Measurements from ENCODE around the gene TBC1D8. TPM values are rescaled to one million over a fixed set of nuclear protein-coding genes. Genes with fewer than 3 reads are reported as not detected.

Gene TBC1D8
- total RNA-seq, 2 experiments from 2014 or later: 0.29 to 0.70 TPM

DNA sequence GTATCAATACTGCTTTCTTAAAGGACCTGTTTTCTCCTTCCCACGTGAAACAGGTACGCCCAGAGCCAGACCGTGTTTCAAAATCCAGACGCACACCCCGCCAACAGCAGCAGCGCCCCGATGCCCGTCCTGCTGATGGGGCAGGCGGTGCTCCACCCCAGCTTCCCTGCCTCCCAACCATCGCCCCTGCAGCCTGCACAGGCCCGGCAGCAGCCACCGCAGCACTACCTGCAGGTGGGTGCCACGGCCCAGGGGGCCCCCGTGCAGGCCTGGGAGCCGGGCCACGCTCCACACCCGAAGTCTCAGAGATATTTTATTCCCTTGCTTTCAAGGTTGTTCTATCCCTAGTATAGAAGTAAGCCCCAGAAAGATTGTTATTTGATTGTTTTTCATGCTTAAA lies 157.9 kb downstream of the TBC1D8 start:
- no peak for DNase-seq
- Mint-ChIP-seq H3K9me3 (ENCODE audit: insufficient read depth) (no peaks in the 10 kb centered on the region), H3K27me3 (ENCODE audit: low read depth) (no peaks in the 10 kb centered on the region), H3K4me3 (no peak overlapping the region), H3K36me3 (ENCODE audit: low read depth) (no peaks in the 10 kb centered on the region), H3K27ac (no peak overlapping the region), H3K4me1 (ENCODE audit: low read depth) (no peaks in the 10 kb centered on the region)
- ChIA-PET CTCF (interaction anchor here (1.5 kb wide), 1 partner anchor 19 kb away, joined by 3 read pairs; no protein-coding TSS in a partner anchor), POLR2A (no interaction called here)
- no peak for ATAC-seq

DNA sequence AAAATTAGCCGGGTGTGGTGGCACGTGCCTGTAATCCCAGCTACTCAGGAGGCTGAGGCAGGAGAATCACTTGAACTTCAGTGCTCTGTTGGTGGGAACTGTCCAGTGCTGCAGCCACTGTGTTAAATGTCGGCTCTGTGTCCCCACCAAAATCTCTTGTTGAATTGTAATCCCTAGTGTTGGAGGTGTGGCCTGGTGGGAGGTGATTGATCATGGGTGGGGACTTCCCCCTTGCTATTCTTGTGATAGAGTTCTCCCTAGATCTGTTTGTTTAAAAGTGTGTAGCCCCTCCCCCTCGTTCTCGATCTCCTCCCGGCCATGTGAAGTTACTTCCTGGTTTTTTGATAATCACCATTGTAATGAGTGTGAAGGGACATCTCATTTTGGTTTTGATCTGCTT lies 158.9 kb downstream of the TBC1D8 start:
- Mint-ChIP-seq H3K9me3 (ENCODE audit: insufficient read depth) (no peaks in the 10 kb centered on the region), H3K36me3 (ENCODE audit: low read depth) (no peaks in the 10 kb centered on the region), H3K4me1 (ENCODE audit: low read depth) (no peaks in the 10 kb centered on the region), H3K27me3 (ENCODE audit: low read depth) (no peaks in the 10 kb centered on the region), H3K27ac (no peak overlapping the region), H3K4me3 (no peak overlapping the region)
- CTCF ChIA-PET: no interaction called here
- DNase-seq: no peak
- ATAC-seq: no peak
- POLR2A ChIA-PET: no interaction called here

- Mint-ChIP-seq H3K9me3 (ENCODE audit: insufficient read depth) (no peaks in the 10 kb centered on the region), H3K4me3 (no peak overlapping the region), H3K4me1 (ENCODE audit: low read depth) (no peaks in the 10 kb centered on the region), H3K27ac (no peak overlapping the region), H3K36me3 (ENCODE audit: low read depth) (no peaks in the 10 kb centered on the region), H3K27me3 (ENCODE audit: low read depth) (no peaks in the 10 kb centered on the region)
- DNase-seq: no peak
- CTCF ChIA-PET: no interaction called here
- POLR2A ChIA-PET: no interaction called here
- no peak for ATAC-seq
These were observed 159.8 kb downstream of the TBC1D8 start for GRCh38 chr2:100991404-100991773.

DNA sequence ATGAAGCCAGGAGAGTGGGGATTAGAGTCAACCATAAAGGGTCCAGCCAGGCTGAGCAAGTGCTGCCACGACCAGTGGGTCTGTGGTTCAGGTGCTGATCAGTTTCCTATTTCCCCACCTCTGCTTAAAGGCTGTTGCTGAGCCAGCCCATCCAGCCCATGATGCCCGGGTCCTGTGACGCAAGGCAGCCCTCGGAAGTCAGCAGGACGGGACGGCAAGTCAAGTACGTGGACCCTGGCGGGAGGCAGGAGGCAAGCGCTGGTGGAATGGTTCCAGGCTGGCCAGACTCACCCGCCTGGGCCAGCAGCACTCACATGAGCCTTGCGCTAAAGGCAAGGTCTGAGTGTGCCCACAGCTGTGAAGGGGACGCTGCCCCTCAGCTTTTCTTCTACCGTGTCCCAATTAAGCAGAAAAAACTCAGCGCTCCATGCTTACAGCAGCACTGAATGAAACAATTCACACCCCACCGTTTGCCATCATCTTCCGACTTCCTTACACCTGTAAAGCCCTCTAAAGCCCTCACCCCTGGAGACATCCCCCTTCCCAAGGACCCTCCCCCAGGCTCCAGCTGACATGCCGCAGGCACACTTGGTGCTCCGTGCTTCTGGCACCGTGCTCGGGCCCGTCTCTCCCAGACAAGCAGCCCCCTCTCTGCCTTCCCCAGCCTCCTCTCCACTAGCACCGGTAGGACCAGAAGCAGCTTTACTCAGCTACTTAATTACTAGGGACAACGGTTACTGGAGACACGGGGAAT lies 160.4 kb downstream of the TBC1D8 start:
- no peak overlapping the region for H3K4me3 Mint-ChIP-seq
- CTCF ChIA-PET: interaction anchor here (3.9 kb wide), 1 partner anchor 381 kb away, joined by 16 read pairs; no protein-coding TSS in a partner anchor
- no peaks in the 10 kb centered on the region for H3K4me1 Mint-ChIP-seq (ENCODE audit: low read depth)
- no peak overlapping the region for H3K27ac Mint-ChIP-seq
- H3K27me3 Mint-ChIP-seq (ENCODE audit: low read depth): no peaks in the 10 kb centered on the region
- ATAC-seq (no peak), DNase-seq (no peak)
- H3K36me3 Mint-ChIP-seq (ENCODE audit: low read depth): no peaks in the 10 kb centered on the region
- H3K9me3 Mint-ChIP-seq (ENCODE audit: insufficient read depth): no peaks in the 10 kb centered on the region
- POLR2A ChIA-PET: no interaction called here

GRCh38 chr2:100990166-100990565 lies 161.0 kb downstream of the TBC1D8 start:
- CTCF ChIA-PET: interaction anchor here (3.9 kb wide), 1 partner anchor 380 kb away, joined by 16 read pairs; no protein-coding TSS in a partner anchor
- POLR2A ChIA-PET: no interaction called here

DNA sequence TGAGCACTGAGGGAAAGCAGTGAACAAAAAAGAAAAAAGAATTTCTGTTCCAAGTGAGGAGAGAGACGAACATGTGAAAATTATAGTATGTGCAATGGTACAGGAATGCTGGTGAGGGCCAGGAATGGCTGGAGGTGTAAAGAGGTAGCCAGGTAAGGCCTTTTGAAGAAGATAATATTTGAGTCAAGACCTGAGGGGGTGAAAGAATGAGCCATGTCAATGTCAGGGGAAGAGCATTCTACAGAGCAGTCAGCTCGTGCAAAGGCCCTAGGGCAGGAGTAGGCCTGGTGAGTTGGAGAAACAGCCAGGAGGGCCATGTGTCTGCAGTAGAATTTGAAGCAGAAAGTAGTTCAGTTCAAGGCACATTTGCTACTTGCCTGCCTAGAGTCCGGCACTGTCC lies 161.5 kb downstream of the TBC1D8 start:
- Mint-ChIP-seq H3K36me3 (ENCODE audit: low read depth) (no peaks in the 10 kb centered on the region), H3K27ac (no peak overlapping the region), H3K4me1 (ENCODE audit: low read depth) (no peaks in the 10 kb centered on the region), H3K27me3 (ENCODE audit: low read depth) (peaks cover 2% of the 10 kb centered on the region), H3K4me3 (no peak overlapping the region), H3K9me3 (ENCODE audit: insufficient read depth) (no peaks in the 10 kb centered on the region)
- no peak for ATAC-seq
- ChIA-PET POLR2A (no interaction called here), CTCF (interaction anchor here (1.2 to 3.9 kb wide), 2 partner anchors 260 to 380 kb away, joined by 4 to 16 read pairs; no protein-coding TSS in a partner anchor)
- DNase-seq: no peak

More at GRCh38 chr2:100990166-100990565, 161.0 kb downstream of the TBC1D8 start:
- H3K36me3 Mint-ChIP-seq (ENCODE audit: low read depth): no peaks in the 10 kb centered on the region
- DNase-seq (no peak), ATAC-seq (no peak)
- H3K9me3 Mint-ChIP-seq (ENCODE audit: insufficient read depth): no peaks in the 10 kb centered on the region
- H3K4me3 Mint-ChIP-seq: no peak overlapping the region
- H3K27me3 Mint-ChIP-seq (ENCODE audit: low read depth): no peaks in the 10 kb centered on the region
- no peaks in the 10 kb centered on the region for H3K4me1 Mint-ChIP-seq (ENCODE audit: low read depth)
- no peak overlapping the region for H3K27ac Mint-ChIP-seq

DNA sequence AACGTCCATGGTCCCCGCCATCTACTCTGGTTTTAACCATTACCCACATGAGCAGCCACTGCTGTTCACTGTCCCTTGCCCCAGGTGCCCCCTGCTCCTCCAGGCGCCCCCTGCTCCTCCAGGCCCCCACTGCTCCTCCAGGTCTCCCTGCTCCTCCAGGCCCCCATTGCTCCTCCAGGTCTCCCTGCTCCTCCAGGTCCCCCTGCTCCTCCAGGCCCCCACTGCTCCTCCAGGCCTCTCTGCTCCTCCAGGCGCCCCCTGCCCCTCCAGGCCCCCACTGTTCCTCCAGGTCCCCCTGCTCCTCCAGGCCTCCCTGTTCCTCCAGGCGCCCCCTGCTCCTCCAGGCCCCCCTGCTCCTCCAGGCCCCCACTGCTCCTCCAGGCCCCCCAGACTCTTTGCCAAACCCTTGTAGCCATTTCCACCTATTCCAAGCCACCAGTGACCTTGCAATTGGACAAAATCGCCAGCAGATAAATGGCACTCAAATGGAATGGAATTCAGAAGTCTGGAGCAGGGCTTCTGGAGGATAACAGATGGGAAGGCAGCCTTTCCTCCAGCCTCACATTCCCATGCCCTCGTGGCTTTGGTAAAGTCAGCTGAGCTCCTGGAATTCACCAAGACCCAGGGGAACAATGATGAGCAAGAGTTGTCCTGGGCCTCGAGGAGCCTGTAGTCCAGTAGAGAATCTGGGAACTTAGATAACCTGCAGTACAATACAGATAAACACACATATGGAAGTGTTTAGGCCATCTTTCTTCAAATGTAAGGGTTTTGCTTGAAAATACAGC lies 162.4 kb downstream of the TBC1D8 start:
- Mint-ChIP-seq H3K27me3 (ENCODE audit: low read depth) (peaks cover 2% of the 10 kb centered on the region), H3K4me3 (no peak overlapping the region), H3K4me1 (ENCODE audit: low read depth) (no peaks in the 10 kb centered on the region), H3K9me3 (ENCODE audit: insufficient read depth) (no peaks in the 10 kb centered on the region), H3K36me3 (ENCODE audit: low read depth) (no peaks in the 10 kb centered on the region), H3K27ac (no peak overlapping the region)
- ChIA-PET CTCF (interaction anchor here (1.2 to 3.9 kb wide), 4 partner anchors 24 to 381 kb away, joined by 4 to 16 read pairs (median 6); no protein-coding TSS in a partner anchor), POLR2A (no interaction called here)
- no peak for DNase-seq
- ATAC-seq: no peak

- H3K27ac Mint-ChIP-seq: no peak overlapping the region
- DNase-seq: no peak
- no peaks in the 10 kb centered on the region for H3K9me3 Mint-ChIP-seq (ENCODE audit: insufficient read depth)
- H3K27me3 Mint-ChIP-seq (ENCODE audit: low read depth): peaks cover 2% of the 10 kb centered on the region
- ChIA-PET CTCF (interaction anchor here (0.8 to 3.9 kb wide), 7 partner anchors 11 to 382 kb away, joined by 3 to 16 read pairs (median 6); no protein-coding TSS in a partner anchor), POLR2A (interaction anchor here (0.6 kb wide), 1 partner anchor 17 kb away, joined by 3 read pairs; no protein-coding TSS in a partner anchor)
- no peaks in the 10 kb centered on the region for H3K4me1 Mint-ChIP-seq (ENCODE audit: low read depth)
- ATAC-seq: no peak
- H3K4me3 Mint-ChIP-seq: no peak overlapping the region
- H3K36me3 Mint-ChIP-seq (ENCODE audit: low read depth): no peaks in the 10 kb centered on the region
These were observed 163.2 kb downstream of the TBC1D8 start for GRCh38 chr2:100987974-100988373.

GRCh38 chr2:100987536-100987935 lies 163.6 kb downstream of the TBC1D8 start:
- CTCF ChIA-PET: interaction anchor here (0.8 to 3.9 kb wide), 8 partner anchors 11 to 393 kb away, joined by 3 to 16 read pairs (median 5); no protein-coding TSS in a partner anchor
- H3K4me1 Mint-ChIP-seq (ENCODE audit: low read depth): no peaks in the 10 kb centered on the region
- no peaks in the 10 kb centered on the region for H3K36me3 Mint-ChIP-seq (ENCODE audit: low read depth)
- DNase-seq (no peak), ATAC-seq (no peak)
- no peak overlapping the region for H3K27ac Mint-ChIP-seq
- POLR2A ChIA-PET: interaction anchor here (0.6 kb wide), 1 partner anchor 17 kb away, joined by 3 read pairs; no protein-coding TSS in a partner anchor
- H3K4me3 Mint-ChIP-seq: no peak overlapping the region
- H3K9me3 Mint-ChIP-seq (ENCODE audit: insufficient read depth): no peaks in the 10 kb centered on the region
- peaks cover 2% of the 10 kb centered on the region for H3K27me3 Mint-ChIP-seq (ENCODE audit: low read depth)

- CTCF ChIA-PET: interaction anchor here (1.0 to 2.1 kb wide), 12 partner anchors 16 to 396 kb away, joined by 3 to 34 read pairs (median 4); partner anchors contain the start of gene RPL31
- no peak overlapping the region for H3K27ac Mint-ChIP-seq
- ATAC-seq: no peak
These were observed 165.0 kb downstream of the TBC1D8 start for GRCh38 chr2:100986157-100986556.

GRCh38 chr2:100984892-100985307 lies 166.3 kb downstream of the TBC1D8 start:
- Mint-ChIP-seq H3K4me1 (ENCODE audit: low read depth) (peaks cover 7% of the 10 kb centered on the region), H3K27ac (no peak overlapping the region), H3K4me3 (no peak overlapping the region), H3K9me3 (ENCODE audit: insufficient read depth) (no peaks in the 10 kb centered on the region), H3K36me3 (ENCODE audit: low read depth) (no peaks in the 10 kb centered on the region), H3K27me3 (ENCODE audit: low read depth) (peaks cover 2% of the 10 kb centered on the region)
- DNase-seq (peak; percentile 83), ATAC-seq (peak; percentile 75)
- ChIA-PET POLR2A (no interaction called here), CTCF (interaction anchor here (0.5 to 2.1 kb wide), 11 partner anchors 17 to 390 kb away, joined by 3 to 34 read pairs (median 3); partner anchors contain the start of gene RPL31)

More at GRCh38 chr2:100986157-100986556, 165.0 kb downstream of the TBC1D8 start:
- peaks cover under 1% of the 10 kb centered on the region for H3K4me1 Mint-ChIP-seq (ENCODE audit: low read depth)
- POLR2A ChIA-PET: interaction anchor here (1.1 kb wide), 1 partner anchor 16 kb away, joined by 5 read pairs; the partner anchor contains the start of gene RPL31
- H3K9me3 Mint-ChIP-seq (ENCODE audit: insufficient read depth): no peaks in the 10 kb centered on the region
- no peaks in the 10 kb centered on the region for H3K36me3 Mint-ChIP-seq (ENCODE audit: low read depth)
- no peak for DNase-seq
- H3K4me3 Mint-ChIP-seq: no peak overlapping the region
- peaks cover 2% of the 10 kb centered on the region for H3K27me3 Mint-ChIP-seq (ENCODE audit: low read depth)
